HepG2 (cell line): Measurements from ENCODE around the gene OPA3. TPM values are rescaled to one million over a fixed set of nuclear protein-coding genes. Genes with fewer than 3 reads are reported as not detected.

Experiments used
- CERS6 ChIP-seq: sonication (generic); formaldehyde crosslinking; IDR thresholded peaks from 2 replicates; pipeline ENCODE4 v1.5.0; 2020; ENCODE audit warnings: missing genetic modification reagents
- DDIT3 ChIP-seq: sonication (generic); formaldehyde crosslinking; IDR thresholded peaks from 2 replicates; pipeline ENCODE4 v1.4.0; 2020; ENCODE audit warnings: mild to moderate bottlenecking, missing genetic modification reagents
- FOXA3 ChIP-seq: IDR thresholded peaks from 2 replicates; pipeline ENCODE4 v1.6.1; 2016; ENCODE audit warnings: missing genetic modification reagents, missing compliant biosample characterization
- GTF2F1 ChIP-seq: fragments of 150-350 bp; IDR thresholded peaks from 2 replicates; pipeline ENCODE4 v1.6.1; 2014; ENCODE audit warnings: low read length
- HES4 ChIP-seq: sonication (generic); formaldehyde crosslinking; IDR thresholded peaks from 2 replicates; pipeline ENCODE4 v1.9.0; 2021; ENCODE audit warnings: mild to moderate bottlenecking, missing genetic modification reagents, borderline replicate concordance
- KLF11 ChIP-seq: IDR thresholded peaks from 2 replicates; pipeline ENCODE4 v1.6.1; 2016; ENCODE audit warnings: missing compliant biosample characterization
- MEF2D ChIP-seq: sonication (generic); formaldehyde crosslinking; IDR thresholded peaks from 2 replicates; pipeline ENCODE4 v1.5.1; 2020; ENCODE audit warnings: mild to moderate bottlenecking, missing genetic modification reagents
- MLLT10 ChIP-seq: sonication (generic); formaldehyde crosslinking; IDR thresholded peaks from 2 replicates; pipeline ENCODE4 v1.4.0; 2020; ENCODE audit warnings: missing genetic modification reagents
- NBN ChIP-seq: fragments of 450-650 bp; conservative IDR thresholded peaks from 2 replicates; pipeline ENCODE4 v1.6.1; 2017
- RAD51 ChIP-seq: fragments of 450-650 bp; IDR thresholded peaks from 2 replicates; pipeline ENCODE4 v1.6.1; 2016; ENCODE audit warnings: borderline replicate concordance
- RFXANK ChIP-seq: IDR thresholded peaks from 2 replicates; pipeline ENCODE4 v1.6.1; 2016
- RXRB ChIP-seq: IDR thresholded peaks from 2 replicates; pipeline ENCODE4 v1.6.1; 2016; ENCODE audit warnings: borderline replicate concordance, missing genetic modification reagents, missing compliant biosample characterization
- SAP130 ChIP-seq: IDR thresholded peaks from 2 replicates; pipeline ENCODE4 v1.6.1; 2016; ENCODE audit warnings: low read depth
- SNRNP70 ChIP-seq: fragments of 200-400 bp; formaldehyde crosslinking; IDR thresholded peaks from 2 replicates; pipeline ENCODE4 v1.6.1; 2017; ENCODE audit warnings: mild to moderate bottlenecking, low read depth, low read length, moderate library complexity
- ZC3H4 ChIP-seq: sonication (generic); formaldehyde crosslinking; IDR thresholded peaks from 2 replicates; pipeline ENCODE4 v1.4.0; 2020; ENCODE audit warnings: missing genetic modification reagents, borderline replicate concordance
- ZNF407 ChIP-seq: sonication (generic); formaldehyde crosslinking; IDR thresholded peaks from one replicate; pipeline ENCODE4 v1.5.1; 2020; ENCODE audit warnings: mild to moderate bottlenecking, missing genetic modification reagents; ENCODE audit errors: not compliant biosample characterization
- ZNF460 ChIP-seq: sonication (generic); formaldehyde crosslinking; IDR thresholded peaks from 2 replicates; pipeline ENCODE4 v1.5.1; 2020; ENCODE audit warnings: missing genetic modification reagents, mild to moderate bottlenecking, borderline replicate concordance
- ZNF556 ChIP-seq: sonication (generic); formaldehyde crosslinking; IDR thresholded peaks from 2 replicates; pipeline ENCODE4 v1.4.0; 2020; ENCODE audit warnings: mild to moderate bottlenecking, missing genetic modification reagents, borderline replicate concordance
- ZNF644 ChIP-seq: IDR thresholded peaks from 2 replicates; pipeline ENCODE4 v1.6.1; 2016; ENCODE audit warnings: low read depth
- ZNF710 ChIP-seq: sonication (generic); formaldehyde crosslinking; IDR thresholded peaks from 2 replicates; pipeline ENCODE4 v1.5.0; 2020; ENCODE audit warnings: mild to moderate bottlenecking, missing genetic modification reagents, borderline replicate concordance
- polyA plus RNA-seq, 8 experiments: library from polyadenylated mRNA; depleted of rRNA in 3 of 8; stranded (reverse) in 7 of 8; unstranded in 1 of 8; fragments of >200 nt; fragmentation: Illumina TruSeq in 4 of 8; extraction: Trizol in 4 of 8; gene quantifications; 2 replicates each; pipeline versions ENCODE4 v1.2.1 to v1.2.3, GENCODE V29; 2011 to 2016; ENCODE audit warnings: low read depth in 4 of 8, missing spikeins in 1 of 8, mixed read lengths in 1 of 8; ENCODE audit not compliant: insufficient read depth in 1 of 8
- total RNA-seq, 5 experiments: library from RNA; depleted of rRNA; stranded (reverse); fragments of >200 nt; fragmentation: Illumina TruSeq; extraction: Trizol; gene quantifications; 2 replicates each; pipeline ENCODE4 v1.2.3, GENCODE V29; 2016; ENCODE audit warnings: low read depth in 1 of 5

Gene OPA3
- total and polyA plus RNA-seq, 2 of the 13 experiments (the other 11 are each of a cell fraction or from before 2014, with no cell fraction given), result 8.3 to 17.7 TPM

GRCh38 chr19:45591004-45591637 is 6.5 kb upstream of the OPA3 start (continued):
- TF ChIP-seq ZNF407 (CRISPR knock-in tag), result no peak
- TF ChIP-seq ZC3H4 (CRISPR knock-in tag), result no peak
- TF ChIP-seq HES4 (CRISPR knock-in tag), result peak; percentile 81
- peak; percentile 71 for TF ChIP-seq SAP130
- peak; percentile 57; the same call in 1 of the 2 replicates for TF ChIP-seq ZNF556
- TF ChIP-seq RAD51, result no peak
- no peak for TF ChIP-seq SNRNP70
- no peak for TF ChIP-seq CERS6 (CRISPR knock-in tag)
- no peak for TF ChIP-seq ZNF710
- no peak for TF ChIP-seq GTF2F1
- TF ChIP-seq KLF11 (CRISPR knock-in tag), result 0 out of 2 replicates have a peak, but pooled peaks have one; percentile 92
- TF ChIP-seq ZNF644, result peak; percentile 84; the same call in 1 of the 2 replicates
- peak; percentile 67; the same call in 1 of the 2 replicates for TF ChIP-seq RXRB (CRISPR knock-in tag)
- no peak for TF ChIP-seq RFXANK (CRISPR knock-in tag)
- peak; percentile 60 for TF ChIP-seq FOXA3 (CRISPR knock-in tag)
- TF ChIP-seq DDIT3, result no peak
- no peak for TF ChIP-seq NBN
- no peak for TF ChIP-seq MLLT10 (CRISPR knock-in tag)
- no peak for TF ChIP-seq ZNF460
- TF ChIP-seq MEF2D (CRISPR knock-in tag), result 0 out of 2 replicates have a peak, but pooled peaks have one; percentile 49
